ENCODE results near the gene GBF1.
"Not testable (repeated sequence)": the region's sequence is repeated elsewhere in the genome, so short reads cannot be mapped to it uniquely, and the experiment has no call there.

Gene GBF1, protein sequence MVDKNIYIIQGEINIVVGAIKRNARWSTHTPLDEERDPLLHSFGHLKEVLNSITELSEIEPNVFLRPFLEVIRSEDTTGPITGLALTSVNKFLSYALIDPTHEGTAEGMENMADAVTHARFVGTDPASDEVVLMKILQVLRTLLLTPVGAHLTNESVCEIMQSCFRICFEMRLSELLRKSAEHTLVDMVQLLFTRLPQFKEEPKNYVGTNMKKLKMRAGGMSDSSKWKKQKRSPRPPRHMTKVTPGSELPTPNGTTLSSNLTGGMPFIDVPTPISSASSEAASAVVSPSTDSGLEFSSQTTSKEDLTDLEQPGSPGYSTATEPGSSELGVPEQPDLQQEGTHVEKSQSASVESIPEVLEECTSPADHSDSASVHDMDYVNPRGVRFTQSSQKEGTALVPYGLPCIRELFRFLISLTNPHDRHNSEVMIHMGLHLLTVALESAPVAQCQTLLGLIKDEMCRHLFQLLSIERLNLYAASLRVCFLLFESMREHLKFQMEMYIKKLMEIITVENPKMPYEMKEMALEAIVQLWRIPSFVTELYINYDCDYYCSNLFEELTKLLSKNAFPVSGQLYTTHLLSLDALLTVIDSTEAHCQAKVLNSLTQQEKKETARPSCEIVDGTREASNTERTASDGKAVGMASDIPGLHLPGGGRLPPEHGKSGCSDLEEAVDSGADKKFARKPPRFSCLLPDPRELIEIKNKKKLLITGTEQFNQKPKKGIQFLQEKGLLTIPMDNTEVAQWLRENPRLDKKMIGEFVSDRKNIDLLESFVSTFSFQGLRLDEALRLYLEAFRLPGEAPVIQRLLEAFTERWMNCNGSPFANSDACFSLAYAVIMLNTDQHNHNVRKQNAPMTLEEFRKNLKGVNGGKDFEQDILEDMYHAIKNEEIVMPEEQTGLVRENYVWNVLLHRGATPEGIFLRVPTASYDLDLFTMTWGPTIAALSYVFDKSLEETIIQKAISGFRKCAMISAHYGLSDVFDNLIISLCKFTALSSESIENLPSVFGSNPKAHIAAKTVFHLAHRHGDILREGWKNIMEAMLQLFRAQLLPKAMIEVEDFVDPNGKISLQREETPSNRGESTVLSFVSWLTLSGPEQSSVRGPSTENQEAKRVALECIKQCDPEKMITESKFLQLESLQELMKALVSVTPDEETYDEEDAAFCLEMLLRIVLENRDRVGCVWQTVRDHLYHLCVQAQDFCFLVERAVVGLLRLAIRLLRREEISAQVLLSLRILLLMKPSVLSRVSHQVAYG (N-terminal part only)

DNA sequence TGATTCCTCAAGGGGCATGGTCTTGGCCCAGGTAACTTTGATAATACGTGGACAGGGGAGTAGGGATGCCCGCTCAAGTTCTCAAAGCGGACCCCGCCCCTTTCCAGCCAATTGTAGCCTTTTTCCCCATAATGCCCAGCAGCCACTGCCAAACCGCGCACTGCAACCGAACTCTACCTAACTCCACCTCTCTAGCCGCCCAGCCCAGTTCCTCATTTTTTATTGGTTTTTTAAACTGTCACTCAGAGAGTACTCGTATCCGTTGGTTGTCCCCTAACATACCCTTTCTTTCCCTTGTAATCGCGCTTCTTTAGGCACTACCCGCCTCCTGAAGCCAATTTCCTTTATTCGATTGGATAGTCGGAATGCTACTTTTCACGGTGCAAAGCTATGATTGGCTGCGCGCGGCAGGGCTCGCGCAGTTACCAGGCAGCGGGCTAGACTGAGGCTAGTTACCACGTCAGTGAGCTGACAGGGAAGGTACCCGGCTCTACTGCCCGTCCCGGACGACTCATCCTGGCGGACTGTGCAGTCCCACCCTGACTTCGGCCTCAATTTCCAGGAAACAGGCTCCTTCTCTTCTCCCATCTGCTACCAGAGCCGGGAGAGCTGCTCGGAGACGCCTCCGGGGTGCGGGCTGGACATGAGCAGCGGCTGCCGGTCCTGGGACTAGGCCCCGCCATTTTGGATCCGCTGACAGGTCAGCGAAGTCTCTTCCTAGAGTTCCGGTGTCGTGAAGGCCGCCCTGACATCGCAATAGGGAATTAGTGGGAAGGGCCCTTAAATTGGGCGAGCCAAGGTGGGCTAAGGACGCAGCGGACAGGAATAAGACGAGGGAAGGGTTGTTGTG is at the start of gene GBF1:
Gene GBF1 (plus strand): TSS at position 451 of the 850 bp plus-strand sequence. CDS start 13,407 bp downstream, outside the sequence.
- peak; percentile 100 for DNase-seq

GRCh38 chr10:102196893-102197292 is 48.4 kb upstream of the GBF1 start:
- DNase-seq: no peak

DNA sequence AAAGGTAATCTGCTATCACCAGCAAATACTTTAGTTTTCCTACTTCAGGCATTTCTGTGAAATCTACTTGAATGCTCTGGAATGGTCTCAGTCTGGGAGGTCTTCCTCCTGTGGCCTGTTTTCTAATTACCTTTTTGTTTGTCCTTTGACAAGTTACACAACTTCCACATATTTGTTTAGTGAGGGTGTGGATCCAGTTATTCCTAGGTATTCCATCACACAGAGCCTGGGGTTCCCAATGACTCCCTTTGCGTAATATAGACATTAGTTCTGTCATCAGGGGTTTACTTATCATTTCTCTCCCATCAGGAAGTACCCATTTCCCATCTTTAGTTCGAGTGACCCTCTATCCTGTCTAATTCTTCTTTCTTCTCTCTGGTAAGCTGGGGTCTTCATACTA is 47.3 kb upstream of the GBF1 start:
- DNase-seq: no peak

DNA sequence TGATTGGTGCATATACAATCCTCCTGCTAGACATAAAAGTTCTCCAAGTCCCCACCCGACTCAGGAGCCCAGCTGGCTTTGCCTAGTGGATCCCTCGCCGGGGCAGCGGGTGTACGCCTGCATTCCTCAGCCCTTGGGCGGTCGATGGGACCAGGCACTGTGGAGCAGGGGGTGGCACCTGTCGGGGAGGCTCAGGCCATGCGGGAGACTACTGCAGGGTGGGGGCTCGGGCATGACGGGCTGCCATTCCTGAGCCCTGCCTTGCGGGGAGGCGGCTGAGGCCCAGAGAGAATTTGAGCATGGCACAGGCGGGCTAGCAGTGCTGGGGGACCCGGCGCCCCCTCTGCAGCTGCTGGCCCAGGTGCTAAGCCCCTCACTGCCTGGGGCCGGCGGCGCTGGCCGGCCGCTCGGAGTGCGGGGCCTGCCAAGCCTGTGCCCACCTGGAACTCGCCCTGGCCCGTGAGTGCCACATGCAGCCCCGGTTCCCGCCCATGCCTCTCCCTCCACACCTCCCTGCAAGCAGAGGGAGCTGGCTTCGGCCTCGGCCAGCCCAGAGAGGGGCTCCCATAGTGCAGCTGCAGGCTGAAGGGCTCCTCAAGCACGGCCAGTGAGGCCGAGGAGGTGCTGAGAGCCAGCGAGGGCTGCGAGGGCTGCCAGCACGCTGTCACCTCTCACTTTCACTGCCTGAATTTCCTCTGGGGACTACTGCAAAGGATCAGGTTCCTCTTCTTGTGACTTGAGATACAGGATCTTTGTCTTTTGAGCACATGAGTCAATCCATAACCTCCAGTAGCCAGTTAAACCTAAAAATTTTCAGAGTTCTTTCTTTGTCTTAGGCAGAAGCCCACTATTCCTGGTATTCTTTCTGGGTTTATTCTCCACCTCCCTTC is 44.3 kb upstream of the GBF1 start:
- DNase-seq: no peak

DNA sequence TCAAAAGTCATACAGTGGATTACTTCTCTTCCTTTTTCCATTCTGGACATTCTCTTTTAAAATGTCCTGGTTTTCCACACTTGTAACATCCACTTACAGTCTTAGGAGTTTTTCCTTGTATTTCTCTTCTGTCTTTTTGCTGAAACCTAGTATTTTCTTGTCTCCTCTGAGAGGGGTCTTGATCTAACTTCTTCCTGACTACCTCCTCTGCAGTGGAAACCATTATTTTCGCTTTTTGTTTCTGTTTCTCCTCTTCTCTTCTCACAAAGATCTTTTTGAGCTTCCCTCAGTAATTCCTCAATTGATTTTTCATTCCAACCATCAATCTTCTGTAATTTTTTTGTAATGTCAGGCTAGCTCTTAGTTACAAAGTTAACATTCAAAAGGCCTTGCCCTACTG is 42.9 kb upstream of the GBF1 start:
- no peak for DNase-seq

GRCh38 chr10:102208311-102209035 is 36.9 kb upstream of the GBF1 start:
- DNase-seq: no peak

DNA sequence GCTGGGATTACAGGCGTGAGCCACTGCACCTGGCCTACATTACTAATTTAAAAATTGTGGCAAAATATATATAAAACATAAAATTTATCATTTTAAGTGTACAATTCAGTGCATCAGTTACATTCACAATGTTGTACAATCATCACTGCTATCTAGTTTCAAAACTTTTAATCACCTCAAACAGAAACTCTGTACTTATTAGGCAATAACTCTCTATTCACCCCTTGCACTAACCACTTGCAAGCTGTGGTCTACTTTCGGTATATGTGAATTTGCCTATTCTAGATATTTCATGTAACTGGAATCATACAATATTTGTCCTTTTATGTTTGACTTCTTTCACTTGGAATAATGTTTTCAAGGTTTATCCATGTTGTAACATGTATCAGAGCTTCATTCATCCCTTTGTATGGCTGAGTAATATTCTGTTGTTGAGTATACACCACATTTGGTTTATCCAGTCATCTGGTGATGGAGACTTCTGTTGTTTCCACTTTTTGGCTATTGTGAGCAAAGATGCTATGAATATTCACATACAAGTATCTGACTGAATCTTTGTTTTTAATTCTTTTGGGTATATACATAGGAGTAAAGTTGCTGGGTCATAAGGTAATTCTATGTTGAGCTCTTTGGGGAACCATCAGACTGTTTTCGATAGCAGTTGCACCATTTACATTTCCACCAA is 33.6 kb upstream of the GBF1 start:
- no peak for DNase-seq

DNA sequence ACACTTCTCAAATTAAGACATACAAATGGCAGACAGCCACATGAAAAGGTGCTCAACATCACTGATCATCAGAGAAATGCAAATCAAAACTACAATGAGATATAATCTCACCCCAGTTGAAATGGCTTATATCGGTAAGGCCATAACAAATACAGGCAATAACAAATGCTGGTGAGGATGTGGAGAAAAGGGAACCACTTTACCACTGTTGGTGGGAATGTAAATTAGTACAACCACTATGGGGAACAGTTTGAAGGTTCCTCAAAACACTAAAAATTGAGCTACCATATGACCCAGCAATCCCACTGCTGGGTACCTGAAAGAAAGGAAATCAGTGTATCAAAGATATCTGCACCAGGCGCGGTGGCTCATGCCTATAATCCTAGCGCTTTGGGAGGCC is 31.7 kb upstream of the GBF1 start:
- DNase-seq: not testable (repeated sequence)

GRCh38 chr10:102219370-102219769 is 26.0 kb upstream of the GBF1 start:
- no peak for DNase-seq

GRCh38 chr10:102220612-102221011 is 24.7 kb upstream of the GBF1 start:
- DNase-seq: no peak

DNA sequence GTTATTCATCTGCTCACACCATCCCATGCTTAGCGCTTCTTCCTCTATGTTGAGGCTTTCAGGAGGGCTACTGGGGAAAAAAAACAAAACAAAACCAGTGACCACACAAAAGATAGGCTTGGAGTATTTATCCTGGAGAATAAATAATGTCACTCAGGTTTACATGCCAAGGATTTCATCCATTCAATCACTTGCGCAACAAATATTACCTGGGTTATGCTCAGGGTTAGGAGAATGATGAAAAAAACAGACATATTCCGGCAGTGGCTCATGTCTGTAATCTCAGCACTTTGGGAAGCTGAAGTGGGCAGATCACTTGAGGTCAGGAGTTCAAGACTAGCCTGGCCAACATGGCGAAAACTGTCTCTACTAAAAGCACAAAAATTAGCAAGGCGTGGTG is 22.5 kb upstream of the GBF1 start:
- no peak for DNase-seq

DNA sequence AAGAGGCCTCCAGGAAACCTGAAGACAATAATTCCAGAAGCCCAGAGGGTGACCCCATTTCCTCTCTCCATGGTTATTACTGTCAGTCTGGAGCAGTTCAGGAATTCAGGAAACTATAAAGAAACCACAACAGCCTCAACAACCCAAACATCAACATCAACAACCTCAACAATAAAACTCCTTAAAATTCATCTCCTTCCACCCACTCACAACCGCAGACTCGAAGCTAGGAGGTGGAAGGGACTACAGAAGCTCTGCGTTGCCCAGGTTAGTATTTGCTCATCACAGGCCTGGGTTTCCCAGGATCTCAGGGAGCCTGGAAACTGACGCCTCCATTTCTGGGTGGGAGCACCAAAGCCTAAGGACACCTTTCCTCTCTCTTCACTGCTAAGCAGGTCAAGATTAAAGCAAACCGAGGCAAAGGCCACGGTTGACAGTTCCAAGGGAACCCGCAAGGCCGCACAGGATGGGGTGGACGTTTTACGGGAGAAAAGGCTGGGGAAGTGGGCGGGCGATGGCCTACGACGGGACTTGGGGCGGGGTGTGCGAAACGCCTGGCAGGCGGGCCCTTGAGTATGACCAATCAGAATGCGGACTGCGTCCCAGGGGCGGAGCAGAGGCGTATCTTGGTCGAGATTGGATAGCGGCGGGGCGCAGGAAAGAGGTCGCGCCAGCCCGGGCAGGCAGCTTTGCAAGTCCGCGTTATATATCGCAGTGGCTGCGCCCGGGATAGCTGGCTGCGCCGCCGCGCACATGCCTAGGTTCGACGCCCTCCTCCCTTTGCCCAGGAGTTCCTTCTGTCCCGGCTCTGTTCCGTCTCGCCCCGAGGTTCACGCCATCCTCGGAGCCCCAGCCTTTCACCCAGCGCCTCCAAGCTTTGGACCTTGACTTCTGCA is 19.4 kb upstream of the GBF1 start, which contains the start of gene ELOVL3:
Gene ELOVL3 (plus strand): TSS at position 654 of the 896 bp plus-strand sequence. CDS start 250 bp downstream, outside the sequence.
- peak; percentile 95 for DNase-seq

- no peak for DNase-seq
These were observed 18.8 kb upstream of the GBF1 start for GRCh38 chr10:102226542-102226870.

DNA sequence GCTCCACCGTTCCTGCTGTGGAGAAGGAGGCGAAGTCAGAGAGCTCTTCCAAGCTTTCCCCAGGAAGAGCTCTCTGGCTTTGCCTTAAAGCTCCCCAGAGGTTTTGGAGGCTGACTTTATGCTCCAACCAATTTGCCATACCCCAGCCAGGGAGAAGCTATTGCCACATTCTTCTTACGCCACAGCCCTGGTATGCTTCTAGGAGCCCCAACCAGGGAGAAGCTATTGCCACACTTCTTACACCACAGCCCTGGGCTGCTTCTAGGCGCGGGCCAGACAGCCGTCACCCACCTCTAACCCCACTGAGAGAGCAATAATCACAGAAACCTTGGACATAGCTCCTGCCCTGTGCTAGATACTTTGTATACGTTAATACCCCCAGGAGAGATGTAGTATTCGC is 18.3 kb upstream of the GBF1 start:
- peak; percentile 73 for DNase-seq

GRCh38 chr10:102229810-102230263 is 15.5 kb upstream of the GBF1 start:
- peak; percentile 91 for DNase-seq

GRCh38 chr10:102230264-102230860 is 15.0 kb upstream of the GBF1 start:
- peak; percentile 68 for DNase-seq

- DNase-seq: peak; percentile 56
These were observed 14.4 kb upstream of the GBF1 start for GRCh38 chr10:102230861-102231356.
